Glutamatergic neuron (in vitro differentiated cells): ENCODE results near the gene C10orf143. TPM values are rescaled to one million over a fixed set of nuclear protein-coding genes. Genes with fewer than 3 reads are reported as not detected.

ENCODE experiments used
- DNase-seq: peaks from one replicate; pipeline ENCODE4 v3.0.0; 2022
- H3K27ac Mint-ChIP-seq: one replicate; pipeline ENCODE4 v1.8.0; 2020; ENCODE audit warnings: mild to moderate bottlenecking, mixed read lengths, inconsistent platforms; ENCODE audit not compliant: unreplicated experiment
- H3K27me3 Mint-ChIP-seq: one replicate; pipeline ENCODE4 v1.8.0; 2020; ENCODE audit warnings: mild to moderate bottlenecking, moderate library complexity, mixed read lengths, inconsistent platforms; ENCODE audit not compliant: unreplicated experiment
- H3K36me3 Mint-ChIP-seq: one replicate; pipeline ENCODE4 v1.8.0; 2020; ENCODE audit warnings: mild to moderate bottlenecking, mixed read lengths, inconsistent platforms; ENCODE audit not compliant: unreplicated experiment
- H3K4me1 Mint-ChIP-seq: one replicate; pipeline ENCODE4 v1.8.0; 2020; ENCODE audit warnings: mild to moderate bottlenecking, low read depth, mixed read lengths, inconsistent platforms; ENCODE audit not compliant: unreplicated experiment
- H3K4me3 Mint-ChIP-seq: one replicate; pipeline ENCODE4 v1.8.0; 2020; ENCODE audit warnings: mild to moderate bottlenecking, mixed read lengths, inconsistent platforms; ENCODE audit not compliant: unreplicated experiment
- H3K9me3 Mint-ChIP-seq: one replicate; pipeline ENCODE4 v1.8.0; 2020; ENCODE audit warnings: mild to moderate bottlenecking, moderate library complexity, mixed read lengths, inconsistent platforms; ENCODE audit not compliant: unreplicated experiment
- CTCF ChIP-seq: fragments of 200-600 bp; sonication (generic); IDR thresholded peaks from one replicate; pipeline ENCODE4 v1.5.0; 2021; ENCODE audit not compliant: partially characterized antibody, unreplicated experiment
- total RNA-seq: library from RNA; stranded (reverse); fragmentation: NEBNext Ultra II Directional; extraction: Animal tissue kit (Norgen Biotek cat#: 25700); gene quantifications from one replicate; pipeline ENCODE4 v1.2.1, GENCODE V29; 2021; ENCODE audit not compliant: unreplicated experiment

The C10orf143 gene
- total RNA-seq, 1 donor from 2014 or later: 0.96 TPM

GRCh38 chr10:130046591-130046990, 64.0 kb downstream of the C10orf143 start:
- peaks cover 7% of the 10 kb centered on the region for H3K27me3 Mint-ChIP-seq
- TF ChIP-seq CTCF: no peak
- H3K4me3 Mint-ChIP-seq: no peak overlapping the region
- peaks cover 2% of the 10 kb centered on the region for H3K4me1 Mint-ChIP-seq
- no peaks in the 10 kb centered on the region for H3K36me3 Mint-ChIP-seq
- H3K27ac Mint-ChIP-seq: no peak overlapping the region
- H3K9me3 Mint-ChIP-seq: peaks cover 2% of the 10 kb centered on the region
- DNase-seq: no peak

GRCh38 chr10:130045801-130046321, 64.8 kb downstream of the C10orf143 start:
- Mint-ChIP-seq H3K27ac (no peak overlapping the region), H3K9me3 (peaks cover 4% of the 10 kb centered on the region), H3K4me1 (peaks cover 2% of the 10 kb centered on the region), H3K36me3 (no peaks in the 10 kb centered on the region), H3K4me3 (no peak overlapping the region), H3K27me3 (peaks cover 7% of the 10 kb centered on the region)
- TF ChIP-seq CTCF: no peak
- DNase-seq: no peak

GRCh38 chr10:130045091-130045652, 65.5 kb downstream of the C10orf143 start:
- peaks cover 2% of the 10 kb centered on the region for H3K4me1 Mint-ChIP-seq
- no peak for DNase-seq
- H3K27me3 Mint-ChIP-seq: peaks cover 7% of the 10 kb centered on the region
- no peak overlapping the region for H3K4me3 Mint-ChIP-seq
- H3K36me3 Mint-ChIP-seq: no peaks in the 10 kb centered on the region
- TF ChIP-seq CTCF: no peak
- H3K27ac Mint-ChIP-seq: no peak overlapping the region
- H3K9me3 Mint-ChIP-seq: peaks cover 4% of the 10 kb centered on the region

DNA sequence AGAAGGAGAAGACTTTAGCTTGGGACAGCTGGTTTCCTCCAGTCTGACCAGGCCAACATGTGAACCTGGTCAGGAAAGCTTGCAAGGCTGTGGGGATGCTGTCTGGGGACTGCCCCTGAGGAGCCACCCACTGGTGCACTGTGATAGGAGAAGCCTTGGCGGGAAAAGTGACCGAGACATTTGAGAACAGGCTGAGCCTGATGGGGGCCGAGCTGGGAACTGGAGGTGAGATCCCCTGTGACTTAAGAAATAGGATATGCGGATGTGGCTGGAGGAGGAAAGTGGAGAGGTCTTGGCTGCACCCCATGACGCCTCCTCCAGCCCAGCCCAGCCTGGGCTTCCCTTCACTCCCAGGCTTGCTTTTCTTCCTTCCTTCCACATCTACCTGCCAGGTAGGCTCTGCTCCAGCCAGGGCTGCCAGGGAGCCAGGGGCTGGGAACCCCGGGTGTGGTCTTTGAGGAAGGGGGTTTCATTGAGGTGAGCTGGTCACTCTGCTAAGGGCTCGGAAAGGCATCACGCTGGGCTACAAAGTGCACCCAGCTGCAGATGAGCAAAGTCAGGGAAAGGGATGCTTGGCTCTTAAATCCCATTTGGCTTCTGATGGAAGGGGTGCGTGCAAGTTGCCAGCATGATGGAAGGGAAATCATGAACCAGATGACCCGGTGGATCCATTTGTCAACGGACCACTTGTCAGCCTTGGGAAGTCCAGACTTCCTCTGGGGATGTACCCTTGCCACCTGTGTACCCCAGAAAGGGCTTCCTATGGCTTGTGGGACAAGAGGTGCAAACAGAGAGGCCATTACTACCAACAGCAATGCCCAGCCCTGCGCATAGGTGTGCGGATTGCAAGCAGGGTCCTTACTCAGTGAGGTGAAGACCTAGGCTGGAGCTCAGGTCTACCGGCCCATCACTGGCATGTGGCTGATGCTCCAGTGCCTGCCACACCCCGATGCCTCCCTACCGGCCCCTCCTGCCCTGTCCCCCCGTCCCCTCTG, 66.3 kb downstream of the C10orf143 start:
- DNase-seq: no peak
- TF ChIP-seq CTCF: no peak
- no peak overlapping the region for H3K27ac Mint-ChIP-seq
- H3K4me1 Mint-ChIP-seq: peaks cover 2% of the 10 kb centered on the region
- no peak overlapping the region for H3K4me3 Mint-ChIP-seq
- no peaks in the 10 kb centered on the region for H3K36me3 Mint-ChIP-seq
- peaks cover 7% of the 10 kb centered on the region for H3K27me3 Mint-ChIP-seq
- peaks cover 4% of the 10 kb centered on the region for H3K9me3 Mint-ChIP-seq
